GM12873 (cell line): ENCODE measurements around the gene TMEM131L.

Experiments
- TF ChIP-seq, protein P1 (sequence below): IDR thresholded peaks from 2 replicates; pipeline ENCODE4 v1.5.1; 2012; ENCODE audit warnings: low read depth, mild to moderate bottlenecking, moderate library complexity, low read length, control low read depth; ENCODE audit not compliant: insufficient read depth; ENCODE audit errors: missing control alignments

The TMEM131L gene

GRCh38 chr4:153476829-153477574 lies 10.8 kb downstream of the TMEM131L start:
- TF ChIP-seq, protein P1, sequence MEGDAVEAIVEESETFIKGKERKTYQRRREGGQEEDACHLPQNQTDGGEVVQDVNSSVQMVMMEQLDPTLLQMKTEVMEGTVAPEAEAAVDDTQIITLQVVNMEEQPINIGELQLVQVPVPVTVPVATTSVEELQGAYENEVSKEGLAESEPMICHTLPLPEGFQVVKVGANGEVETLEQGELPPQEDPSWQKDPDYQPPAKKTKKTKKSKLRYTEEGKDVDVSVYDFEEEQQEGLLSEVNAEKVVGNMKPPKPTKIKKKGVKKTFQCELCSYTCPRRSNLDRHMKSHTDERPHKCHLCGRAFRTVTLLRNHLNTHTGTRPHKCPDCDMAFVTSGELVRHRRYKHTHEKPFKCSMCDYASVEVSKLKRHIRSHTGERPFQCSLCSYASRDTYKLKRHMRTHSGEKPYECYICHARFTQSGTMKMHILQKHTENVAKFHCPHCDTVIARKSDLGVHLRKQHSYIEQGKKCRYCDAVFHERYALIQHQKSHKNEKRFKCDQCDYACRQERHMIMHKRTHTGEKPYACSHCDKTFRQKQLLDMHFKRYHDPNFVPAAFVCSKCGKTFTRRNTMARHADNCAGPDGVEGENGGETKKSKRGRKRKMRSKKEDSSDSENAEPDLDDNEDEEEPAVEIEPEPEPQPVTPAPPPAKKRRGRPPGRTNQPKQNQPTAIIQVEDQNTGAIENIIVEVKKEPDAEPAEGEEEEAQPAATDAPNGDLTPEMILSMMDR: no peak

DNA sequence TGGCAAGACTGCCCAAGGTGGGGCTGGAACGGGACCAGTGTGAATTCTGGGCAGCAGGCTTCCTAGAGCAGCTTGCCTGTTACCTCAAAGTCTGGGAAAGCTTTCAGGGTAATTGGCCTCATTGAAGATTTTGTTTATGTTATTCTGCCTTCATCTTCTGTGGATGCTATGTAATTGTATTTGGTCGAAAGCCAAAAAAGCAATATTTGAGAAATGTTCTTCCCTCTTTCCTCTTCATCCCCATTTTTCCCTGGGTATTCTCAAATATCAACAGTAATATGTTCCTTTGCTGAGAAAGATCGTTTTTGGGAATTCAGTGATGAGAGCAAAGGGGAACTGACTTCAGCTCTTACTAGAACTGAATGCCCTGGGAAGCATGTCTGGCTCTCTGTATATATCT lies 12.9 kb downstream of the TMEM131L start:
- TF ChIP-seq, protein P1: no peak

- TF ChIP-seq, protein P1: no peak
These were observed 14.5 kb downstream of the TMEM131L start for GRCh38 chr4:153480704-153481103.

GRCh38 chr4:153481478-153481877 lies 15.3 kb downstream of the TMEM131L start:
- TF ChIP-seq, protein P1: no peak

DNA sequence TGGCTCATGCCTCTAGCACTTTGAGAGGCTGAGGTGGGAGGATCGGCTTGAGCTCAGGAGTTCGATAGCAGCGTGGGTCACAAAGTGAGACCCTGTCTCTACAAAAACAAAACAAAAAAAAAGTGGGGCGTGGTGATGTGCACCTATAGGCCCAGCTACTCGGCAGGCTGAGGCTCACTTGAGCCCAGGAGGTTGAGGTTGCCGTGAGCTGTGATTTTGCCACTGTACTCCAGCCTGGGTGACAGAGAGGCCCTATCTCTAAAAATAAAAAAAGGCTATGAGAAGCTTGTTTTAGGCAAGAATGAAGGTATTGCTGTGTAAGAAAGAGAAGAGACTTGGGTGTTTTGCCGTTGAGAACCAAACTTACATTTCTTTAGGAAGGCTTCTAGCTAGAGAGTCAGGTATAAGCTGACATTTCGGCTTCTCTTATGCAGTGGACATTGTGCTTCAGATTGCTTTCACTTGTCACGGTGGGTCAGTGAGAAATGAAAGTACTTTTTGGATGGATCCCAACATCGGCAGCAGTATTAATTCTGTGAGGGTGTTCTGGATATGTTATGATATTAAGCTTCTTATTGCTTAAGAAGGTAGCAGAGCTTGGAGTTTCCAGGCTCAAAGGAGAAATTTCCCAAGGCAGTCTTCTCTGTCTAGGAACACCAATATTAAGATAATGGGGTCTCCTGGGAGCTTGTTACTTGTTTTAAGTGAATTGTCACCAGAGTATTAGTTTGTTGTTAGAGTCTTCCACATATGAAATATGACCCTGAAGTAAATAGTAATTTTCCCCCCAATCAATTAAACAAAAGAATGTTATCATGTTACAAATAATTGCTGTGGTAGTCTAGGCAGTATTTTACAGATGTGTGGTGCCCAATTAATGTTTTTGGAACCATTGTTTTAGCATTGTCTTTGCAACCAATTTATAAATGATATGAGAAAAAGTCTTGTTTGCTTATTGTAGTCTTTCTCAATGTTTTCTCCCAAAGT lies 17.6 kb downstream of the TMEM131L start:
- TF ChIP-seq, protein P1: no peak

DNA sequence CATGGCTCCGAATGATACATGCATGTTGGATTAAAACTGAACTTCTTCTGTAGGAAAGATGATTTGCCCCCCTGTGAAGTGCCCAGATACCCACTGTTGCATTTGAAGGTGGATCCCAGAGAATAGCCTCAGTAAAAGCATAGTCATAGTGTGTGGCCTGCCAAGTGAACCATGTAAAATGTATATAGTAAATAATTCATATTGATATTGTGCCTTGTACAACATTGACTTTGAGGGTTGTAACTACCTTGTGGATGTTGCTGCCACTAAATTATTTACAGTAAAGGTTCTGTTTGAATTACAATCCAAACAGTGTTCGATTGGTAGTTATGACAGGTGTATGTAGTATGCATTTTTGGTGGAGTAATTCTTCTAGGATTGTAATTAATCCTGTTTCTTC lies 19.2 kb downstream of the TMEM131L start:
- TF ChIP-seq, protein P1: no peak

GRCh38 chr4:153485860-153486259 lies 19.7 kb downstream of the TMEM131L start:
- TF ChIP-seq, protein P1: no peak
